Breast epithelium (tissue), 3 donors: ENCODE results near the gene KATNAL2.
"Not testable (repeated sequence)": the region's sequence is repeated elsewhere in the genome, so short reads cannot be mapped to it uniquely, and the experiment has no call there.

Source experiments
- CTCF ChIP-seq, 3 donors: fragments of 450-650 bp; IDR thresholded peaks; one replicate each; pipeline ENCODE4 v1.5.1; 2016 to 2017; ENCODE audit warnings: antibody characterized with exemption in 3 of 3, mild to moderate bottlenecking in 3 of 3, moderate library complexity in 3 of 3
- POLR2A ChIP-seq: fragments of 450-650 bp; IDR thresholded peaks from one replicate; pipeline ENCODE4 v1.6.1; 2016; ENCODE audit warnings: antibody characterized with exemption, mild to moderate bottlenecking, moderate library complexity
- POLR2AphosphoS5 ChIP-seq, 3 donors: sonication (generic); formaldehyde crosslinking; IDR thresholded peaks; one replicate each; pipeline ENCODE4 v1.6.1; 2017; ENCODE audit warnings: antibody characterized with exemption in 3 of 3

GRCh38 chr18:47023769-47024465 lies 106.5 kb downstream of the KATNAL2 start:
- TF ChIP-seq CTCF (IDR thresholded peaks at IDR 0.05); POLR2AphosphoS5 (IDR thresholded peaks at IDR 0.05); POLR2A: not testable (repeated sequence)
